ENCODE results near the gene ZNF574. TPM values are rescaled to one million over a fixed set of nuclear protein-coding genes. Genes with fewer than 3 reads are reported as not detected.

The ZNF574 gene
- polyA plus RNA-seq, 1 of the 3 experiments (the other 2 are of a cell fraction): 8.5 TPM

- Histone ChIP-seq H3K9me3 (no peaks in the 10 kb centered on the region), H4K20me1 (ENCODE audit: insufficient read depth) (no peaks in the 10 kb centered on the region), H3K9me2 (no peaks in the 10 kb centered on the region), H3F3A (replicated peaks; ENCODE audit: insufficient read depth) (no peaks in the 10 kb centered on the region), H3K4me1 (ENCODE audit: control insufficient read depth in 1 of 2, insufficient read depth in 2 of 2, low read depth in 1 of 2, low read length in 1 of 2) (peaks cover 0 to 22% of the 10 kb centered on the region in 2 experiments; a peak in 1 of 4 replicates), H2AFZ (ENCODE audit: low read depth) (no peak overlapping the region), H3K36me3 (replicated peaks in 1 of 2; ENCODE audit: control insufficient read depth in 1 of 2, insufficient read depth in 2 of 2, low read length in 1 of 2) (no peaks in the 10 kb centered on the region), H3K27me3 (ENCODE audit: insufficient read depth) (no peaks in the 10 kb centered on the region), H3K4me2 (no peak overlapping the region), H3K9ac (no peak overlapping the region), H3K79me2 (ENCODE audit: insufficient read depth) (no peaks in the 10 kb centered on the region), H3K27ac (ENCODE audit: low read depth in 2 of 2, low read length in 1 of 2) (no peak overlapping the region), H3K4me3 (ENCODE audit: low read depth in 2 of 2, low read length in 1 of 2) (no peak overlapping the region)
- ChIA-PET POLR2A (no interaction called here), CTCF (no interaction called here)
- TF ChIP-seq, protein P1, sequence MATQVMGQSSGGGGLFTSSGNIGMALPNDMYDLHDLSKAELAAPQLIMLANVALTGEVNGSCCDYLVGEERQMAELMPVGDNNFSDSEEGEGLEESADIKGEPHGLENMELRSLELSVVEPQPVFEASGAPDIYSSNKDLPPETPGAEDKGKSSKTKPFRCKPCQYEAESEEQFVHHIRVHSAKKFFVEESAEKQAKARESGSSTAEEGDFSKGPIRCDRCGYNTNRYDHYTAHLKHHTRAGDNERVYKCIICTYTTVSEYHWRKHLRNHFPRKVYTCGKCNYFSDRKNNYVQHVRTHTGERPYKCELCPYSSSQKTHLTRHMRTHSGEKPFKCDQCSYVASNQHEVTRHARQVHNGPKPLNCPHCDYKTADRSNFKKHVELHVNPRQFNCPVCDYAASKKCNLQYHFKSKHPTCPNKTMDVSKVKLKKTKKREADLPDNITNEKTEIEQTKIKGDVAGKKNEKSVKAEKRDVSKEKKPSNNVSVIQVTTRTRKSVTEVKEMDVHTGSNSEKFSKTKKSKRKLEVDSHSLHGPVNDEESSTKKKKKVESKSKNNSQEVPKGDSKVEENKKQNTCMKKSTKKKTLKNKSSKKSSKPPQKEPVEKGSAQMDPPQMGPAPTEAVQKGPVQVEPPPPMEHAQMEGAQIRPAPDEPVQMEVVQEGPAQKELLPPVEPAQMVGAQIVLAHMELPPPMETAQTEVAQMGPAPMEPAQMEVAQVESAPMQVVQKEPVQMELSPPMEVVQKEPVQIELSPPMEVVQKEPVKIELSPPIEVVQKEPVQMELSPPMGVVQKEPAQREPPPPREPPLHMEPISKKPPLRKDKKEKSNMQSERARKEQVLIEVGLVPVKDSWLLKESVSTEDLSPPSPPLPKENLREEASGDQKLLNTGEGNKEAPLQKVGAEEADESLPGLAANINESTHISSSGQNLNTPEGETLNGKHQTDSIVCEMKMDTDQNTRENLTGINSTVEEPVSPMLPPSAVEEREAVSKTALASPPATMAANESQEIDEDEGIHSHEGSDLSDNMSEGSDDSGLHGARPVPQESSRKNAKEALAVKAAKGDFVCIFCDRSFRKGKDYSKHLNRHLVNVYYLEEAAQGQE (IDR thresholded peaks at IDR 0.05; ENCODE audit: low read depth, low read length): 0 out of 2 replicates have a peak, but pooled peaks have one; percentile 42
- no peak for TF ChIP-seq FOXJ3 (CRISPR knock-in tag; IDR thresholded peaks at IDR 0.05)
- DNase-seq: no peak
- 83% methylated on average over 15 of the region's 18 CpGs for WGBS (ENCODE audit: low lambda C conversion rate)
Observed at GRCh38 chr19:42054205-42054604, 21.8 kb upstream of the ZNF574 start.

- Histone ChIP-seq H3K9me3 (no peaks in the 10 kb centered on the region), H3F3A (replicated peaks; ENCODE audit: insufficient read depth) (no peaks in the 10 kb centered on the region), H3K27me3 (ENCODE audit: insufficient read depth) (no peaks in the 10 kb centered on the region), H3K27ac (ENCODE audit: low read depth in 2 of 2, low read length in 1 of 2) (no peak overlapping the region), H2AFZ (ENCODE audit: low read depth) (no peak overlapping the region), H3K36me3 (replicated peaks in 1 of 2; ENCODE audit: control insufficient read depth in 1 of 2, insufficient read depth in 2 of 2, low read length in 1 of 2) (no peaks in the 10 kb centered on the region), H3K9ac (no peak overlapping the region), H4K20me1 (ENCODE audit: insufficient read depth) (no peaks in the 10 kb centered on the region), H3K9me2 (no peaks in the 10 kb centered on the region), H3K4me3 (ENCODE audit: low read depth in 2 of 2, low read length in 1 of 2) (no peak overlapping the region), H3K4me1 (ENCODE audit: control insufficient read depth in 1 of 2, insufficient read depth in 2 of 2, low read depth in 1 of 2, low read length in 1 of 2) (peaks cover 0 to 13% of the 10 kb centered on the region in 2 experiments; a peak in 1 of 4 replicates), H3K79me2 (ENCODE audit: insufficient read depth) (no peaks in the 10 kb centered on the region), H3K4me2 (no peak overlapping the region)
- CTCF ChIA-PET: interaction anchor here (0.9 to 1.3 kb wide), 4 partner anchors 23 to 59 kb away, joined by 3 to 4 read pairs (median 3); no protein-coding TSS in a partner anchor
- POLR2A ChIA-PET: no interaction called here
- WGBS (ENCODE audit: low lambda C conversion rate): 75% methylated on average over 7 of the region's 7 CpGs
- DNase-seq: no peak
- TF ChIP-seq CHD2 (IDR thresholded peaks at IDR 0.05; ENCODE audit: low read length, partially characterized antibody): no peak
- TF ChIP-seq, protein P2, sequence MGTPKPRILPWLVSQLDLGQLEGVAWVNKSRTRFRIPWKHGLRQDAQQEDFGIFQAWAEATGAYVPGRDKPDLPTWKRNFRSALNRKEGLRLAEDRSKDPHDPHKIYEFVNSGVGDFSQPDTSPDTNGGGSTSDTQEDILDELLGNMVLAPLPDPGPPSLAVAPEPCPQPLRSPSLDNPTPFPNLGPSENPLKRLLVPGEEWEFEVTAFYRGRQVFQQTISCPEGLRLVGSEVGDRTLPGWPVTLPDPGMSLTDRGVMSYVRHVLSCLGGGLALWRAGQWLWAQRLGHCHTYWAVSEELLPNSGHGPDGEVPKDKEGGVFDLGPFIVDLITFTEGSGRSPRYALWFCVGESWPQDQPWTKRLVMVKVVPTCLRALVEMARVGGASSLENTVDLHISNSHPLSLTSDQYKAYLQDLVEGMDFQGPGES (IDR thresholded peaks at IDR 0.05; ENCODE audit: low read depth, low read length): no peak
- TF ChIP-seq TEAD4 (IDR thresholded peaks at IDR 0.05; ENCODE audit: borderline replicate concordance, insufficient read depth): no peak
- no peak for TF ChIP-seq PBX3 (IDR thresholded peaks at IDR 0.05)
- TF ChIP-seq ELF1 (IDR thresholded peaks at IDR 0.05): no peak
- no peak for TF ChIP-seq TCF12 (IDR thresholded peaks at IDR 0.05)
Observed at GRCh38 chr19:42057846-42058245, 18.1 kb upstream of the ZNF574 start.
